Activated T-cell treated with anti-CD3 and anti-CD28 coated beads, Interleukin-2, amount 50 U/mL, for 24 hours (primary cell): ENCODE results near the gene PCNX3.
A peak's percentile ranks its signal among the peaks of the same experiment; 100 is the strongest.

Source experiments
- DNase-seq: peaks from one replicate; pipeline ENCODE4 v3.0.0-alpha.2; 2020
- H3K27ac Mint-ChIP-seq: 2 replicates; pipeline ENCODE4 v1.8.0; 2020; ENCODE audit warnings: mild to moderate bottlenecking, mixed read lengths
- H3K27me3 Mint-ChIP-seq: 2 replicates; pipeline ENCODE4 v1.8.0; 2020; ENCODE audit warnings: mixed read lengths
- H3K36me3 Mint-ChIP-seq: 2 replicates; pipeline ENCODE4 v1.8.0; 2020; ENCODE audit warnings: low read depth, mixed read lengths
- H3K4me1 Mint-ChIP-seq: 2 replicates; pipeline ENCODE4 v1.8.0; 2020; ENCODE audit warnings: low read depth, mixed read lengths
- H3K4me3 Mint-ChIP-seq: 2 replicates; pipeline ENCODE4 v1.8.0; 2020; ENCODE audit warnings: mild to moderate bottlenecking, moderate library complexity, mixed read lengths
- H3K9me3 Mint-ChIP-seq: 2 replicates; pipeline ENCODE4 v1.8.0; 2020; ENCODE audit warnings: mixed read lengths

PCNX3 gene

DNA sequence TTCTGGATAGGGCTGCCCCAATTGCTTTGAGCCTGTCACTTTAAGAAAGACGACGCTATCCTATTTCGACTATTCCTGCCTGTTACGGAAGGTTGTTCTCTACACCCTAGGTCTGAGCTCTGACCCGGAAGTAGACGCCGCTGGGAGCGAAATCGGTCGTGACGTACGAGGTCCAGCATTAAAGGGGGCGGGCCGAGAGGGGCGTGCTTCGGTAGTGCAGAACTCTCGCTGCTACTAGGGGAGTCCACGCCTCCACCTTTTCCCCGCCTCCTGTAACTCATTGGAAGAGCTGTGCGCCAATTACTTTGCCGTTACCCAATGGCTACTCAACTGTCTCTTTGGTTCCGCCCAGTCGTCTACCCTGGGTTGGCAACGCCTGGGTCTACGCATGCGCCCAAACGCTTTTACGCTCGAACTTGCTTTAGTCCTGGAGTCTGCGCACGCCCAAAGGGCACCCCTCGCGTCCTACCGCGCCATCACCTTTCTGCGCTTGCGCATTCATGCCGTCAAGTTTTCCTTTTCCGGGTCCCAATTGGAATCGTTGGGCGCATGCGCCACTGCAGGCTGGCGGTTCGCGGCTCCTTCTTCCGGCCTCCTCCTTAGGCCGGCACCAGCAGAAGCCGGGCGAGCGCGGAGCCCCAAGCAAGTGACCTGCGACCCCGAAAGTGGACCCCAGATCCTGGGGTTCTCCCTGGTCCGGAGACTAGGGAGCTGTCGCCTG, at the start of gene PCNX3:
Gene PCNX3, plus strand, starts transcription at position 548 of the 721 bp plus-strand sequence. CDS start 536 bp downstream, outside the sequence.
- Mint-ChIP-seq H3K27me3 (no peaks in the 10 kb centered on the region), H3K4me3 (peak within 1 kb of the TSS; percentile 96), H3K27ac (peak within 1 kb of the TSS; percentile 98), H3K4me1 (peaks cover 51% of the 10 kb centered on the region), H3K9me3 (no peaks in the 10 kb centered on the region), H3K36me3 (peaks cover 79% of the 10 kb centered on the region)
- DNase-seq: peak; percentile 99

DNA sequence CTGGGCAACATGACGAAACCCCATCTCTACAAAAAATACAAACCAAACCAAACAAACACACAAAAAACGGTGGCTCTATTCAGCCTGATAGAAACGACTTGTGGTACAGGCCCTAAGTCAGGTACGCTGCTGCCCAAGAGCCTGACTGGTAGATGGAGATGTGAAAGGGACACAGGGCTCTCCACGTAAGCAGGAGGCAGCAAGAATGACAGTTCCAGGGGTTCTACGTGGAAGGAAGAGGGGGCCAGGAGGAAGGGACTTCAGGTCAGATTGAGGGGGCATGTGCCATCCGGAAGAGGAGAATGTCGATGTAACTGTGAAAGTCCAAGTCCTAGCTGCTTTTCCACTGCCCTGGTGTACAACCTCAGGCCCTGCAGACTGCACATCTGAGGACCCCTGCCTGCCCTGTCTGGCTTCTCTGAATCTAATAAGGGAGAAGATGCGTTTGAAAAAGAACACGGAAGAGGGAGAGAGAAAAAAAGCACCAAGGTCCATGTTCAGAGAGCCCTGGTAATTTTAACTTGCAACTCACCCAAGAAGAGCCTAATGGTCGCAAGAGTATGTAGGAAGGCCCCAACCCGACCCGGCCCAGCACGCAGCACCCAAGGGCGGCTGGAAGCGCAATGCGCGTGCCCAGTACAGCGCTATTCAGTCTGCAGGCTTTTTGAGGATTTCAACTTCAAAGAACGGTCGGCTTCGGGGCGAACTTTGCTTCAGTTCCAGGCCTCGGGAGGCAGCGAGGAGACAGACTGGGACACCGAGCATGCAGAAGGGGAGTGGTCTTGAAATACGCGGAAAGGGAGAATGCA, 46.2 kb upstream of the PCNX3 start:
- Mint-ChIP-seq H3K36me3 (peaks cover 50% of the 10 kb centered on the region), H3K27me3 (no peaks in the 10 kb centered on the region), H3K9me3 (no peaks in the 10 kb centered on the region), H3K4me3 (peak overlapping the region; percentile 100), H3K27ac (peak overlapping the region; percentile 98), H3K4me1 (peaks cover 64% of the 10 kb centered on the region)
- DNase-seq: no peak

DNA sequence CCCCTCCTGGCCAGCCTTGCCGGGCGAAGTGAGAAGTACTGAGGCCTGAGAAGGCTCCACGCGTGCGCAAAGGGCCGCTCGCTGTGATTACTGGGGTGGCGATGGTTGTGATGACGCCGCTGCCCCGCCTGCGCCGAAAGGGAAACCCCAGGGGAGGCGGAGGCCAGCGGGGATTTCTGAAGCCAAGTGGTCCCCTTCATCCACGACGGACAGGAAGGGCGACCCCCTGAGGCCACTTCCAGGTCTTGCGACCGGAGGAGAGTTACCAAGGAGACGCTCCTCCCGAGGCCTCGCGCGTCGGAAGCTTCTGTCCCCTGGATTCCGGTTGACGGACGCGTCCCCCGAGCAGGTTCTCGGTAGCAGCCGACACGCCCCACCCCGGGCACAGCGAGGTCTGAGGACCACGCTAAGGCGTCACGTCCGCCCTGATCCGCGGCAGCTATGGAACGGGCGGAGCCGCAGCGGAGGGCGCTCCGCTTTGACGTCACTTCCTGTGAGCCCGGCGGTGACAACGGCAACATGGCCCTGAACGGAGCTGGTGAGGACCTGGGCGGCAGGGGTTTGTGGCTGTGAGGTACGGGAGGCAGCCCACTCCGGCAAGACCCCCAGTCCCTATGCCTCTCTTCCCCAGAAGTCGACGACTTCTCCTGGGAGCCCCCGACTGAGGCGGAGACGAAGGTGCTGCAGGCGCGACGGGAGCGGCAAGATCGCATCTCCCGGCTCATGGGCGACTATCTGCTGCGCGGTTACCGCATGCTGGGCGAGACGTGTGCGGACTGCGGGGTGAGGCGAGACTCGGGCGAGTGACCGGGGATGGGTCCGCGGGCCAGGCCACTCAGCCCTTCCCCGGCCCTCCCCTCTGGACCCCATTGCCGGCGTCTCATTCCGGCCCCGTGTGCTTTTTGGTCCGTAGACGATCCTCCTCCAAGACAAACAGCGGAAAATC, 45.3 kb upstream of the PCNX3 start, which contains the start of gene ZNRD2:
Gene ZNRD2, plus strand, starts transcription at position 505 of the 946 bp plus-strand sequence. Its CDS starts 15 bp downstream, at position 520.
- H3K9me3 Mint-ChIP-seq: no peaks in the 10 kb centered on the region
- peaks cover 57% of the 10 kb centered on the region for H3K36me3 Mint-ChIP-seq
- peak within 1 kb of the TSS; percentile 98 for H3K27ac Mint-ChIP-seq
- peak within 1 kb of the TSS; percentile 100 for H3K4me3 Mint-ChIP-seq
- peak; percentile 98 for DNase-seq
- H3K4me1 Mint-ChIP-seq: peaks cover 66% of the 10 kb centered on the region
- no peaks in the 10 kb centered on the region for H3K27me3 Mint-ChIP-seq

DNA sequence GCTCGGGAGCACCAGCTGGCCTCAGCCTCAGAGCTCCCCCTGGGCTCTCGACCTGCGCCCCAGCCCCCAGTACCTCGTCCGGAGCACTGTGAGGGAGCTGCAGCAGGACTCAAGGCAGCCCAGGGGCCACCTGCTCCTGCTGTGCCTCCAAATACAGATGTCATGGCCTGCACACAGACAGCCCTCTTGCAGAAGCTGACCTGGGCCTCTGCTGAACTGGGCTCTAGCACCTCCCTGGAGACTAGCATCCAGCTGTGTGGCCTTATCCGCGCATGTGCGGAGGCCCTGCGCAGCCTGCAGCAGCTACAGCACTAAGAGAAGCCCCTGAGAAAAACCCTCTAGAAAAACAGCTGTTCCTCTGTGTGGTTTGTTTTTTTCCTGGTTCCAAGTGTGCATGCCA, 44.2 kb upstream of the PCNX3 start:
- Mint-ChIP-seq H3K36me3 (peaks cover 64% of the 10 kb centered on the region), H3K4me1 (peaks cover 59% of the 10 kb centered on the region), H3K9me3 (no peaks in the 10 kb centered on the region), H3K4me3 (peak overlapping the region; percentile 100), H3K27ac (peak overlapping the region; percentile 98), H3K27me3 (no peaks in the 10 kb centered on the region)
- DNase-seq: no peak

DNA sequence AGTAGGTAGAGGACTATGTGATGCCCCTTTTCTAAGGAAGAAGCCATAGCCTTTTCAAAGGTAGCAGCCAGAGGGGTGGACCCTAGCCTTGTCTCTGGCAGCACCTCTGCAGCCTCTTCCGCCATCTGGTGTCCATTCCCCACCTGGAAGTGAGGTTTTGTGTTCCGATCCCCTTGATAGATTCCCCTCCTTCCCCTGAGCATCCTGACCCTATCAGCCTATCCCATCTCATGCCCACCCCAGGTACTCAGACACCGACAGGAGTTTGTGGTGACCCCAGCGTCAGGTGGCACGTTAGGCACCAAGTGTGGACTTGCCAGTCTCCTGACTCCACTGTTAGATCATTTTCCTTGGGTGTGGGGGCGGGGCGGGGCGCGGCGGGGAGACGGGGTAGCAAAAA, 43.6 kb upstream of the PCNX3 start:
- Mint-ChIP-seq H3K4me3 (peak overlapping the region; percentile 100), H3K9me3 (no peaks in the 10 kb centered on the region), H3K27me3 (no peaks in the 10 kb centered on the region), H3K27ac (peak overlapping the region; percentile 98), H3K36me3 (peaks cover 69% of the 10 kb centered on the region), H3K4me1 (peaks cover 58% of the 10 kb centered on the region)
- DNase-seq: no peak

DNA sequence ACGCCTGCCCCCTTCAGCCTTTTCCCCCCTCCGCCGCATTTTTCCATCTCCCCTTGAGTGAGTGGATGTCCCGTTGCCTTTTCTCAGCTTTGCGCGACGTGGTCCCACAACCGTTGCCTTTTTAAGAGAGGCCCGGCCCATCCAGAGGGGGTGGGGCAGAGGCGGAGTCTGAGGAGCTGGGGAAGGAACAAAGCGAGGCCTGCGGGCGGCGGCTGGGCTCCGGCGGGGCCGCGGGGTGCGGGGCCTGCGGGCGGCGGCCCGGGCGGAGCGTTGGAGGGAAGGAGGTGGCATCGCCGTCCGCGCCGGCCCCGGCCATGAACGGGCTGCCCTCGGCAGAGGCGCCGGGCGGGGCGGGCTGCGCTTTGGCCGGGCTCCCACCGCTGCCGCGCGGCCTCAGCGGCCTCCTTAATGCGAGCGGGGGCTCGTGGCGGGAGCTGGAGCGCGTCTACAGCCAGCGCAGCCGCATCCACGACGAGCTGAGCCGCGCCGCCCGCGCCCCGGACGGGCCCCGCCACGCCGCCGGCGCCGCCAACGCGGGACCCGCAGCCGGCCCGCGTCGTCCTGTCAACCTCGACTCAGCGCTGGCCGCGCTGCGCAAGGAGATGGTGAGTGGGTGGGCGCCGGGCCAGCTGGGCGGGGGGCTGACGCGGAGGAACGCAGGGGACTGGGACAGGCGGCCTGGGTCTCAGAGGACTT, 43.1 kb upstream of the PCNX3 start, which contains the start of gene FAM89B:
Gene FAM89B, plus strand, starts transcription at position 183 of the 696 bp plus-strand sequence. Its CDS starts 132 bp downstream, at position 315.
- H3K9me3 Mint-ChIP-seq: no peaks in the 10 kb centered on the region
- DNase-seq: peak; percentile 90
- H3K27ac Mint-ChIP-seq: peak within 1 kb of the TSS; percentile 98
- peaks cover 73% of the 10 kb centered on the region for H3K36me3 Mint-ChIP-seq
- H3K4me3 Mint-ChIP-seq: peak within 1 kb of the TSS; percentile 100
- H3K27me3 Mint-ChIP-seq: no peaks in the 10 kb centered on the region
- peaks cover 56% of the 10 kb centered on the region for H3K4me1 Mint-ChIP-seq

GRCh38 chr11:65573391-65574079, 42.0 kb upstream of the PCNX3 start:
- no peaks in the 10 kb centered on the region for H3K27me3 Mint-ChIP-seq
- H3K4me1 Mint-ChIP-seq: peaks cover 61% of the 10 kb centered on the region
- H3K9me3 Mint-ChIP-seq: no peaks in the 10 kb centered on the region
- peaks cover 75% of the 10 kb centered on the region for H3K36me3 Mint-ChIP-seq
- peak; percentile 50 for DNase-seq
- H3K27ac Mint-ChIP-seq: peak overlapping the region; percentile 91
- peak overlapping the region; percentile 82 for H3K4me3 Mint-ChIP-seq

DNA sequence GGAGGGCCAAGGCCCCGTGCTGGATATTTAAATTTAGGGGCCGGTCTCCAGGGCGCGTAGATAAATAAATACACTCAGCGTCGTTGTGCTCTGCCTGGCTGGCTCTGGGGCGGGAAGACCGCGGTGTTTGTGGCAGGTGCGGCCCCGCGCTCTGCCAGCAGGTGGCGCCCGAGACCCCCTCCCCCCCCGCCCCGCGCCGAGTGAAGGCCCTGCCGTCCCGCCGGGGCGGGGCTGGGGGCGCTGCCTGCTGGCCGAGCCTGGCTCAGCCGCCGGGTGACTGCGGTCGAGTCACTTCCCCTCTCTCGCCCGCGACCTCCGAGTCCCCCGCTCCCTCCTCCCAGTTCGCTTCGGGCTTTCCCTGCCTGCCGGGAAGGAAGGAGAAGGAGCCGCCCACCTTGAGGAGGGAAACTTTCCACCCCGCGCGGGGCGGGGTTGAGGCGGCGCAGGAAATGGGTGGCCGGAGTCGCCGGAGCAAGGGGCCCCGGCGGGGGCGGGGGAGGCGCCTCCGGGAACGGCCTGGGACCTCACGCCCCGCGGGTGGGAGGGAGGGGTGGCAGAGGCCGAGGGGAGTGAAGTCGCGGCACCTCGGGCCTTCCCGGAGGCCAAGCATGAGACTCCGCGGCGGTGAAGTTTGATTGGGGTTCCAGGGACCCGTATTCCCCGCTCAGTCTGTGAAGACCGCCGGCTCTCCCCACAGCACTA, 41.3 kb upstream of the PCNX3 start:
- Mint-ChIP-seq H3K27me3 (no peaks in the 10 kb centered on the region), H3K27ac (peak overlapping the region; percentile 98), H3K4me1 (peaks cover 59% of the 10 kb centered on the region), H3K9me3 (no peaks in the 10 kb centered on the region), H3K4me3 (peak overlapping the region; percentile 83), H3K36me3 (peaks cover 73% of the 10 kb centered on the region)
- DNase-seq: peak; percentile 92

GRCh38 chr11:65574811-65575567, 40.6 kb upstream of the PCNX3 start:
- DNase-seq: no peak
- H3K9me3 Mint-ChIP-seq: no peaks in the 10 kb centered on the region
- H3K4me1 Mint-ChIP-seq: peaks cover 59% of the 10 kb centered on the region
- peaks cover 76% of the 10 kb centered on the region for H3K36me3 Mint-ChIP-seq
- H3K27me3 Mint-ChIP-seq: no peaks in the 10 kb centered on the region
- peak overlapping the region; percentile 98 for H3K27ac Mint-ChIP-seq
- H3K4me3 Mint-ChIP-seq: peak overlapping the region; percentile 83

DNA sequence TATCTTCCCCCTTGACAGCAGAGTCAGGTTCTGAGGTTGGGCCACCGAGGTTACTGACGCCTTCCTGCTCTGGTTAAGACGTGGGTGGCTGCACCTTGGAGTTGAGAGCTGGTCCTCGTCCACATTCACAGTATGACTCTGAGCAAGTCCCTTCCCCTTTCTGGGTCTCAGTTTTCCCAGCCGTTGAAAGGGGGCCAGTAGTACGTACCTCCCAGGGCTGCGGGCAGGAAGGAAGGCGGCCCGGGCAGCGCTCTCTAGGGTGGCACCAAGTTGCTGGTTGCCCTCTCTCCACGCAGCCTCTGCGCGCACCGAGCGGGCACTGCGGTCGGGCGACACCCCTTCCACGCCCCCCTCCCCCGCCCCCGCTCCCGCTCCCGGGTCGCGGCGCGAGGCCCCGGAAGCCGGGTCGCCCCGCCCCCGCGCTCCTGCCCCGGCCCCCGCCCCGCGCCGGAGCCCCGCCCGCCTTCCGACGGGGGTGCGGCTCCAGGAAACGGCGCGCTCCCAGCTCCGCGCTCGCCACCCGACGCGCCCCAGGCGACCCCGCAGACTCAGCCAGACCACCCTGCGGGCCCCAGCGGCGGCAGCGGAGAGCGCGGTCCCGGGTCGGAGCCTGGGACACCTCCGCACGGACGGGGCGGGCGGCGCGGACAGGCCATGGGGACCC, 39.9 kb upstream of the PCNX3 start, which contains the start of gene EHBP1L1:
Gene EHBP1L1, plus strand, starts transcription at position 486 of the 664 bp plus-strand sequence. CDS start 250 bp downstream, outside the sequence.
- peak within 1 kb of the TSS; percentile 98 for H3K27ac Mint-ChIP-seq
- peak within 1 kb of the TSS; percentile 88 for H3K4me3 Mint-ChIP-seq
- peaks cover 78% of the 10 kb centered on the region for H3K36me3 Mint-ChIP-seq
- H3K9me3 Mint-ChIP-seq: no peaks in the 10 kb centered on the region
- peak; percentile 83 for DNase-seq
- H3K27me3 Mint-ChIP-seq: no peaks in the 10 kb centered on the region
- H3K4me1 Mint-ChIP-seq: peaks cover 60% of the 10 kb centered on the region

DNA sequence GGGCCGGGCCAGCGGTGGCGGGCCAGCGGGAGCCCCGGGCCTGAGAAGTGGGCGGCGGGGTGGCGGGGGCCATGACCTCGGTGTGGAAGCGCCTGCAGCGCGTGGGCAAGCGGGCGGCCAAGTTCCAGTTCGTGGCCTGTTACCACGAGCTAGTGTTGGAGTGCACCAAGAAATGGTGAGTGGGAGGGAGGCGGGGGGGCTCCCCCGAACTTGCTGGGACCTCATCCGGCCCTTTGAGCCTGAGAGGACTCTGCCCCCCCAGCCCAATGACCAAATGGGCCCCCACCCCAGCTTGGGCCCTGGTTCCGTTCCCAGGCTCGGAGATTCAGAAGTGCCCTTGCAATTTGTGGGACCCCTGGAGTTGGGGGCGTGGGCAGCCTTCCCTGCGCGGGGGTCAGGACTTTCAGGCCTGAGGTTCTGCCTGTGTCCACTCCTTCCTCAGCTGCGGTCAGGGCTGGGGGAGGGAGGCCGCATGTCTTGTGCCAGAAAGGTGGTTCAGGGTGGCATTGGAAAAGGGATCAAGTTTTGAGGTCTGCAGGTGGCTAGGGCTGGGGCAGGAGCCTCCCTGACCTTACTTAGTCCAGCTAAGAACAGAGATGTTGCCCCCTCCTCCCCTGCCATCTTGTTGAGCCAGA, 39.2 kb upstream of the PCNX3 start:
- peaks cover 56% of the 10 kb centered on the region for H3K4me1 Mint-ChIP-seq
- no peaks in the 10 kb centered on the region for H3K9me3 Mint-ChIP-seq
- H3K36me3 Mint-ChIP-seq: peaks cover 78% of the 10 kb centered on the region

More for the DNA sequence above, 39.2 kb upstream of the PCNX3 start:
- DNase-seq: no peak
- Mint-ChIP-seq H3K27ac (peak overlapping the region; percentile 90), H3K4me3 (peak overlapping the region; percentile 88), H3K27me3 (no peaks in the 10 kb centered on the region)
